HepG2 (cell line): Measurements from ENCODE around the gene KLF18.

Experiments used
- BCLAF1 ChIP-seq: fragments of 450-650 bp; IDR thresholded peaks from 2 replicates; pipeline ENCODE4 v1.6.1; 2017; ENCODE audit warnings: mild to moderate bottlenecking
- EZH2 ChIP-seq: conservative IDR thresholded peaks from 2 replicates; pipeline ENCODE4 v1.6.1; 2012; ENCODE audit warnings: mild to moderate bottlenecking, low read depth, low read length, moderate library complexity
- FOXA1 ChIP-seq, 2 experiments: fragments of 450-650 bp in 1 of 2; sonication (generic) in 1 of 2; formaldehyde crosslinking in 1 of 2; IDR thresholded peaks; 2 replicates each; pipeline versions ENCODE4 v1.4.0 to v1.6.1; 2016 to 2020; ENCODE audit warnings: missing genetic modification reagents in 1 of 2
- HCFC1 ChIP-seq: fragments of 150-350 bp; IDR thresholded peaks from 2 replicates; pipeline ENCODE4 v1.6.1; 2014; ENCODE audit warnings: low read depth, low read length
- JUN ChIP-seq: sonication (generic); formaldehyde crosslinking; IDR thresholded peaks from 2 replicates; pipeline ENCODE4 v1.4.0; 2020; ENCODE audit warnings: mild to moderate bottlenecking, missing genetic modification reagents
- JUNB ChIP-seq: sonication (generic); formaldehyde crosslinking; IDR thresholded peaks from 2 replicates; pipeline ENCODE4 v1.8.0; 2022; ENCODE audit warnings: missing genetic modification reagents, mild to moderate bottlenecking, borderline replicate concordance
- POLR2A ChIP-seq, 2 experiments: IDR thresholded peaks; 2 replicates each; pipeline ENCODE4 v1.6.1; 2011; ENCODE audit warnings: low read depth in 2 of 2, low read length in 2 of 2, mild to moderate bottlenecking in 1 of 2, moderate library complexity in 1 of 2; ENCODE audit not compliant: insufficient read depth in 1 of 2
- XRCC5 ChIP-seq: fragments of 200-400 bp; formaldehyde crosslinking; optimal IDR thresholded peaks from 2 replicates; pipeline ENCODE3; 2017; ENCODE audit warnings: mild to moderate bottlenecking, low read length
- ZBTB40 ChIP-seq, 2 experiments: fragments of 450-650 bp in 1 of 2; sonication (generic) in 1 of 2; formaldehyde crosslinking in 1 of 2; IDR thresholded peaks; 2 replicates each; pipeline versions ENCODE4 v1.6.1 to v1.8.0; 2016 to 2022; ENCODE audit warnings: antibody characterized with exemption in 1 of 2, mild to moderate bottlenecking in 1 of 2, missing genetic modification reagents in 1 of 2
- ZFP36L1 ChIP-seq: sonication (generic); formaldehyde crosslinking; IDR thresholded peaks from 2 replicates; pipeline ENCODE4 v1.8.0; 2022; ENCODE audit warnings: mild to moderate bottlenecking, missing genetic modification reagents, moderate library complexity
- ZNF550 ChIP-seq: sonication (generic); formaldehyde crosslinking; IDR thresholded peaks from 2 replicates; pipeline ENCODE4 v1.4.0; 2020; ENCODE audit warnings: mild to moderate bottlenecking, missing genetic modification reagents, borderline replicate concordance
- TF ChIP-seq, protein P1 (sequence below): sonication (generic); formaldehyde crosslinking; IDR thresholded peaks from 2 replicates; pipeline ENCODE4 v1.4.0; 2020; ENCODE audit warnings: missing genetic modification reagents, borderline replicate concordance

DNA sequence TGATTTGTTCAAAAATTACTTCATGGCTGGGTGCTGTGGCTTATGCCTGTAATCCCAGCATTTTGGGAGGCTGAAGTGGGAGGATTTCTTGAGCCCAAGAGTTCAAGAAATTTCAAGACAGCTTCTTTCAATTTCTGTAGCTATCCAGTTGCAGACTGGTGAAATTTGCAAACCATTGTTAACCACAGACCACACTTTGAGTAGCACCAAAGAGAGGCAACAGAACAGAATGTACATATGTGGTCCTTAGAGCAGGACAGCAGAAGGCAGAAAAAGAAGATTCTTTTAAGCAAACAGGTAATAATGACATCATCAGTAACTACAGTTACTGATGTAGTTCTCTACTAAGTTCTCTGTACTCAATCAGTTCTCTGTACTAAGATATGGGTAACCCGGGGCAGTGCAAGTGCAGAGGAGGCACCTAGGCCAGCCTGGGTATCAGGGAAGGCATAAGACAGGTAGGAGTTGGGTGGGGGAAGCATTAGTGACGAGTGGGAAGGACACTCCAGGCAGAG lies 28.3 kb downstream of the KLF18 start:
- no peak for TF ChIP-seq POLR2A (IDR thresholded peaks at IDR 0.05; ENCODE audit: insufficient read depth in 1 of 2, low read depth in 2 of 2, low read length in 2 of 2)
- no peak for TF ChIP-seq FOXA1 (IDR thresholded peaks at IDR 0.05)
- no peak for TF ChIP-seq FOXA1 (CRISPR knock-in tag; IDR thresholded peaks at IDR 0.05)
- TF ChIP-seq ZBTB40 (IDR thresholded peaks at IDR 0.05) = no peak
- no peak for TF ChIP-seq ZBTB40 (CRISPR knock-in tag; IDR thresholded peaks at IDR 0.05)
- TF ChIP-seq JUNB (CRISPR knock-in tag) = no peak
- no peak for TF ChIP-seq BCLAF1
- no peak for TF ChIP-seq JUN (CRISPR knock-in tag)
- TF ChIP-seq ZFP36L1 = no peak
- no peak for TF ChIP-seq XRCC5
- TF ChIP-seq EZH2 = no peak
- TF ChIP-seq, protein P1, sequence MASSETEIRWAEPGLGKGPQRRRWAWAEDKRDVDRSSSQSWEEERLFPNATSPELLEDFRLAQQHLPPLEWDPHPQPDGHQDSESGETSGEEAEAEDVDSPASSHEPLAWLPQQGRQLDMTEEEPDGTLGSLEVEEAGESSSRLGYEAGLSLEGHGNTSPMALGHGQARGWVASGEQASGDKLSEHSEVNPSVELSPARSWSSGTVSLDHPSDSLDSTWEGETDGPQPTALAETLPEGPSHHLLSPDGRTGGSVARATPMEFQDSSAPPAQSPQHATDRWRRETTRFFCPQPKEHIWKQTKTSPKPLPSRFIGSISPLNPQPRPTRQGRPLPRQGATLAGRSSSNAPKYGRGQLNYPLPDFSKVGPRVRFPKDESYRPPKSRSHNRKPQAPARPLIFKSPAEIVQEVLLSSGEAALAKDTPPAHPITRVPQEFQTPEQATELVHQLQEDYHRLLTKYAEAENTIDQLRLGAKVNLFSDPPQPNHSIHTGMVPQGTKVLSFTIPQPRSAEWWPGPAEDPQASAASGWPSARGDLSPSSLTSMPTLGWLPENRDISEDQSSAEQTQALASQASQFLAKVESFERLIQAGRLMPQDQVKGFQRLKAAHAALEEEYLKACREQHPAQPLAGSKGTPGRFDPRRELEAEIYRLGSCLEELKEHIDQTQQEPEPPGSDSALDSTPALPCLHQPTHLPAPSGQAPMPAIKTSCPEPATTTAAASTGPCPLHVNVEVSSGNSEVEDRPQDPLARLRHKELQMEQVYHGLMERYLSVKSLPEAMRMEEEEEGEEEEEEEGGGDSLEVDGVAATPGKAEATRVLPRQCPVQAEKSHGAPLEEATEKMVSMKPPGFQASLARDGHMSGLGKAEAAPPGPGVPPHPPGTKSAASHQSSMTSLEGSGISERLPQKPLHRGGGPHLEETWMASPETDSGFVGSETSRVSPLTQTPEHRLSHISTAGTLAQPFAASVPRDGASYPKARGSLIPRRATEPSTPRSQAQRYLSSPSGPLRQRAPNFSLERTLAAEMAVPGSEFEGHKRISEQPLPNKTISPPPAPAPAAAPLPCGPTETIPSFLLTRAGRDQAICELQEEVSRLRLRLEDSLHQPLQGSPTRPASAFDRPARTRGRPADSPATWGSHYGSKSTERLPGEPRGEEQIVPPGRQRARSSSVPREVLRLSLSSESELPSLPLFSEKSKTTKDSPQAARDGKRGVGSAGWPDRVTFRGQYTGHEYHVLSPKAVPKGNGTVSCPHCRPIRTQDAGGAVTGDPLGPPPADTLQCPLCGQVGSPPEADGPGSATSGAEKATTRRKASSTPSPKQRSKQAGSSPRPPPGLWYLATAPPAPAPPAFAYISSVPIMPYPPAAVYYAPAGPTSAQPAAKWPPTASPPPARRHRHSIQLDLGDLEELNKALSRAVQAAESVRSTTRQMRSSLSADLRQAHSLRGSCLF (CRISPR knock-in tag) = no peak
- TF ChIP-seq ZNF550 = no peak
- no peak for TF ChIP-seq HCFC1
